Embryonic facial prominence (tissue), 1 donor: ENCODE results near the gene NTRK1.
"Not testable (repeated sequence)": the region's sequence is repeated elsewhere in the genome, so short reads cannot be mapped to it uniquely, and the experiment has no call there.

Experiments used
- DNase-seq: peaks from one replicate; pipeline ENCODE4 v3.0.0-alpha.2; 2016; ENCODE audit errors: extremely low spot score

Gene NTRK1

DNA sequence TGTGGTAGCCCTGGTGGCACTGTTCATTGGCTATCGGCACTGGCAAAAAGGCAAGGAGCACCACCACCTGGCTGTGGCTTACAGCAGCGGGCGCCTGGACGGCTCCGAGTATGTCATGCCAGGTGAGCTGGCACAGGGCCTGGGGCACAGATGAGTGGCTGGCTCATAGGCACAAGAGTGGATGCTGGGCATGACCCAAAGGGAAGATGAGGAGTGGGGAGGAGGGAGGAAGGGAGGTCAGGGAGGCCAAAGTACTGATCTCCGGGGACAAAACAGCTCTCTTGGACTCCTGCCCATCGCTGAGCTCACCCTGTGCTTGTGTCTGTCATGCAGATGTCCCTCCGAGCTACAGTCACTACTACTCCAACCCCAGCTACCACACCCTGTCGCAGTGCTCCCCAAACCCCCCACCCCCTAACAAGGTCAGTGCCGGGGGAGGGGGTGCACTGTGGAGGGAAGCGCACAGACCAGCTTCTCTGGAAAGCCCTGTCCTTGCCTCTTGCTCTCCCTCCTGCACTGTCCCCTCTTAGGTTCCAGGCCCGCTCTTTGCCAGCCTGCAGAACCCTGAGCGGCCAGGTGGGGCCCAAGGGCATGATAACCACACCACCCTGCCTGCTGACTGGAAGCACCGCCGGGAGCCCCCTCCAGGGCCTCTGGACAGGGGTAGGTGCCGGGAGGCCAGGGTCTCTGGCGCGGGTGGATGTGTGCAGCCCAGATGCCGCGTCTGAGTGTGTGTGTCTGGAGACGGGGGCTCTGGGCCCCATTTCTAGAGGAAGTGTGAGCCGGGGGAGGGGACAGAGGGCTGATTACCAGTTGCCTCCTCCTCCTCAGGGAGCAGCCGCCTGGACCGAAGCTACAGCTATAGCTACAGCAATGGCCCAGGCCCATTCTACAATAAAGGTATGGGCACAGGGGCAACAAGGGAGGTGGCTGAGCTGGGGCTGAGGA, 52.5 kb downstream of the NTRK1 start:
- no peak for DNase-seq

DNA sequence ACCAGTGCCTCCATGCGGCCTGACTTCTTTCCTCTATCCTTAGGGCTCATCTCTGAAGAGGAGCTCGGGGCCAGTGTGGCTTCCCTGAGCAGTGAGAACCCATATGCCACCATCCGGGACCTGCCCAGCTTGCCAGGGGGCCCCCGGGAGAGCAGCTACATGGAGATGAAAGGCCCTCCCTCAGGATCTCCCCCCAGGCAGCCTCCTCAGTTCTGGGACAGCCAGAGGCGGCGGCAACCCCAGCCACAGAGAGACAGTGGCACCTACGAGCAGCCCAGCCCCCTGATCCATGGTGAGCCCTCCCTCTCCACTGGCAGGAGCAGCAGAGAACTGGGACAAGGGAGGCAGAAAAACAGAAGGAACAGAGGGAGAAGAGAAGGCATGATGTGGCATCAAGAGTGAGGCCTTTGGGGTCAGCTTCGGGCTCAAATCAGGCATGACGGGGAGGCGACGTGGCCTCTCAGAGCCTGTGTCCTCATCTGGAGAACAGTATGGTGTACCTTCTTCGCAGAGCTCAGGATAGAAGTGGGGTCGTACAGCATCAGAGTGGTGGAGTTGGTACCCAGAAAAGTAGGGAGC, 53.2 kb downstream of the NTRK1 start:
- no peak for DNase-seq

GRCh38 chr1:156914440-156914856, 53.8 kb downstream of the NTRK1 start:
- no peak for DNase-seq

GRCh38 chr1:156920233-156921052, 59.8 kb downstream of the NTRK1 start, which contains the start of gene LRRC71:
Gene LRRC71 (plus strand): TSS chr1:156920632. CDS start chr1:156920804, 172 bp downstream.
- no peak for DNase-seq

DNA sequence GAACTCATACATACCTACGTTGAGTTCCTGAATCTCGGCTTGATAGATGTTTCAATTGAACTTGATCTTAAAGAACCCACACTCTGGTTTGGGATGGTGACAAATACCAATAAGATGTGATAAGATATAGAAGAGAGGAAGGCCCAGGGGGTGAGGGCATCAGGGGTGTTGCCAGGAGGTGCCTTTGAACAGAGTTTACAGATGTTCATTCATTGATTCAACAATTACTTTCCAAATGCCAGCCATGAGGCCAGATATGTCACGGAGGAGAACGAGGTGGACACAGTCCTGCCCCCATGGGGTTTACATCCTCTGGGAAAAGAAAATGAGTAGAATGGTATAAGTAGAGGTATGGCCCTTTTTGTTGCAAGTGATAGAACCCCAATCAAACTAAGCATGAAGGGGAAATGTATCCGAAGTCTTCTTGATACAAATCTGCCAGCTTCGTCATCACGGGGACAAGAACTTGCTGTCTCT, 60.4 kb downstream of the NTRK1 start:
- no peak for DNase-seq

DNA sequence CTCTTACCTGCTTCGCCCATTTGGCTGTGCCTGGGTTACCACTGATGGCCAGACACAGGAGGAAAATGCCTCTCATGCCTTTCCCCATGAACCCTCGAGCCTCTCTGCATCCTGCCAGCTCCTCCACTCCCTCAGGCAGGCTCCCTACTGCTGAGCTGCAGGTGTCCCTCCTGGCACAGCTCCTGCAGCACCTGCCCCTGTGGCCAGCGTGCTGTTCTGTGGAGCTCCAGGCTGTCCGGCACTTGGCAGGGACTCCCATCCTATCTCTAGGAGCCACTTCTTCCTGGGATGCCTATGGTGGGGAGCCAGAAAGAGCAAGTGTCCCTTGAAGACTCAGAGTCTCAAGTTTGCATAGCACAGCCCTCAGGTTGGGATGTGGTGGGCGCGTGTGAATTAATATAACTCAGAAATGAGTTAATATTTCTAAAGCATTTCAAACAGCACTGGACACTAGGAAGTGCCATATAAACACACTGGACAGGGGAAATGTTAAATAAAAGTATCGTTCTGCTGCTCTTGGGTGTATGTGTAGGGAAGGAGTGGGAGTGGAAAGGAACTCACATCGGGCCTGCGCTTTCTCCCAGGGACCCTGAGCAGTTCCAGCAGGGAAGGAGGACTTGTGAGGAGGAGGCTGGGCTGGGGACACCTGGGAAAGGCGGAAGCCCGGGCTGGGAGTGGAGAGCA, 62.5 kb downstream of the NTRK1 start:
- DNase-seq = no peak

GRCh38 chr1:156923670-156924477, 63.2 kb downstream of the NTRK1 start:
- no peak for DNase-seq

DNA sequence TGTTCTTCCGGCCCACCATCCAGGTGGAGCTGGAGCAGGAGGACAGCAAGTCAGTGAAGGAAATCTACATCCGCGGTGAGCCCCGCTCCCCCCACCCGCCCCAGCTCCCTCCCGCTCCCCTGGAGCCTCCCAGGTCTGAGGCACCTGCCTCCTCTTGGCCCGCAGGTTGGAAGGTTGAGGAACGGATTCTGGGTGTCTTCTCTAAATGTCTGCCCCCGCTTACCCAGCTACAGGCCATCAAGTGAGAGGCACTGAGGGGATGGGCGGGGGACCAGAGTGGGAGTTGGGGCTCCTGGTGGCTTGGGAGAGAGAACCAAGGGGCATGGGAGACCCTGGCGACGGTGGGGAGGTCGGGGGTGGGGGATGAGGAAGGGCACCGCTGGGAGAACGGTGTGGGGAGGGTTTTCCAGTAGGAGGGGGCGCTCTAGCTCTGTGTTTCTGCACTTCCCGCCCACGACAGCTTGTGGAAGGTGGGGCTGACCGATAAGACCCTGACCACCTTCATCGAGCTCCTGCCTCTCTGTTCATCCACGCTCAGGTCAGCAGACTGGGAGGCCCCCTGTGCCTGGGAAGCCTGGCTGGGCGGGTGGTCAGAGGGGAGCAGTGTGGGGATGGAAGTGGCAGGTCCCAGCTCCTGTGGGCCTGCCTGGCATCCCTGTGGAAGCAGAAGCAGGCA, 64.0 kb downstream of the NTRK1 start:
- no peak for DNase-seq

DNA sequence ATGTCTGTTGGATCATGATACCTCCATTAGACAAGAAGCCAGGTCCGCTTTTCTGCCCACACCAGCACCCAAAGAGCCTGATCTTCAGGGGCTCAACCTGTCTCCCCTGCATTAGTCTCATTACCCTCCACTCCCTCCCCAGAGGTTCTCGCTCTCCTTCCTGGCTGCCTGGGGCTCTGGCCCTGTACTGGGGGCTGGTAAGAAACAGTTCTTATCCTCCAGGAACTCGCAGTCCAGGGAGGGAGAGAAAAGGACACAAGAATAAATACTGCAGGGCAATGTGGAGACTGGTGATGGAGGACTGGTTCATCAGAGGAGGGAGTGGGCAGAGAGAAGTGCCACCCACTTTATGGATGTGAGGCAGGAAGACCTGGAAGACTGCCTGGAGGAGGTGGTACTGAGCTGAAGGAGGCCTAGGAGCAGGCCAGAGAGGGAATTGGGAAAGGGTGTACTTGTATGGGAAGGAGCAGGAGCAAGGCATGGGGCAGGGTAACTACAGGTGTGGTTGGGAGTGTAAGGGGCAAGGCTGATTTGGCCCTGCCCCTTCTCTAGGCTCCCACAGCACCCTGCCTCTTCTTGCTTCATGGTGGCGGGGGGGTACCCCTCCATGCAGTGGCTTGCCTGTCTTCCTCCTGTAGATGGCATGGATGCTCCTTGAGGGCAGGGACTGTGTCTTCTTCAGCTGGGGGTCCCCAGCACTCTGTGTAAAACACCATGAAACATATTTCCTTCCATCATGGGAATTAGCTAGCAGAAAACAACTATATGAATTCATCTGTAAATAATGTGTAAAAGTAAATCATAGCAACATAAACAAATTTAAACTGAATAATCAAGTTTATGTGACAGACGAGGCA, 64.7 kb downstream of the NTRK1 start:
- DNase-seq = no peak

DNA sequence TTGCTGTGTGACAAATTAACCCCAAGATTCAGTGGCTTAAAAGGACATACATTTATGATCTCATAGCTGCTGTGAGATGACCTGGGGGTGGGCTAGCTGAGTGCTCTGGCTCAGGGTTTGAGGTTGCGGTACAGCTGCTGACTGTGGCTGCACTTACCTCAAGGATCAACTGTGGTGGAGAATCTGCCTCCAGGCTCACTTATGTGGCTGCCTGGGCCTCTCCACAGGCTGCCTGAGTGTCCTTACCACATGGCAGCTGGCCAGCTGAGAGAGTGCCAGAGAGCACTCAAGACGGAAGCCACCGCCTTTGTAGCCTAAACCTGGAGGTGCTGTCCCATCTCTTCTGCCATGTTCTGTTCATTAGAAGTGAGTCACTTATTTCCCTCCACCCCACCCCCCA, 65.5 kb downstream of the NTRK1 start:
- no peak for DNase-seq

GRCh38 chr1:156926695-156927094, 66.0 kb downstream of the NTRK1 start:
- DNase-seq = not testable (repeated sequence)

DNA sequence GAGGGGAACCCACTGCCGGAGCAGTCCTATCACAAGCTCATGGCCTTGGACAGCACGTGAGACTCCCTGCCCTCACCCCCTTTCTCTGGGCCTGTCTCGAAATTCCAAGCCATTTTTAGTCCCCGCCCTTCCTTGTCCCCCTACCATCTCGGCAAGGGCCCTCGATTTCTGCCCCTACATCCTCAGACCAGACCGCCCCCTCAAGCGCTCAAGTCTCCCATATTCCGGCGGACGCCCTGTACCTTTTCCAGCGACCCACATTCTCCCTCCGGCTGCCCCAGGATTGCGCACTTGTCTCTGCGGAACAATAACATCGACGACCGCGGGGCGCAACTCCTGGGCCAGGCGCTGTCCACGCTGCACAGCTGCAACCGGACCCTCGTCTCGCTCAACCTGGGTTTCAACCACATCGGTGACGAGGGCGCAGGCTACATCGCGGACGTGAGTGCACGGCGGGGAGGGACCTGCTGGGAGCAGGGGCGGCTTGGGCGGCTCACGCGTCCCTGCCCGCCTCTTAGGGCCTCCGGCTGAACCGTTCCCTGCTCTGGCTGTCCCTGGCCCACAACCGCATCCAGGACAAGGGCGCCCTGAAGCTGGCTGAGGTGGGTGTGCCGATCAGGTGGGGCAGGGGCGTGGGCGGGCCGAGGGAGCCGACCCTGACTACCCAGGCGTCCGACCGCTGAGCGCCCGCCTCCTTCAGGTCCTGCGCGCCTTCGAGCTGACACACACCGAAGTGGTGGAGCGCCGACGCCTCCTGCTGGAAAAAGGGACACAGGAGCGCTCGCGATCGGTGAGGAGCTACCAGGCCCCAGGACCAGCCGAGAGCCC, 66.8 kb downstream of the NTRK1 start:
- no peak for DNase-seq

DNA sequence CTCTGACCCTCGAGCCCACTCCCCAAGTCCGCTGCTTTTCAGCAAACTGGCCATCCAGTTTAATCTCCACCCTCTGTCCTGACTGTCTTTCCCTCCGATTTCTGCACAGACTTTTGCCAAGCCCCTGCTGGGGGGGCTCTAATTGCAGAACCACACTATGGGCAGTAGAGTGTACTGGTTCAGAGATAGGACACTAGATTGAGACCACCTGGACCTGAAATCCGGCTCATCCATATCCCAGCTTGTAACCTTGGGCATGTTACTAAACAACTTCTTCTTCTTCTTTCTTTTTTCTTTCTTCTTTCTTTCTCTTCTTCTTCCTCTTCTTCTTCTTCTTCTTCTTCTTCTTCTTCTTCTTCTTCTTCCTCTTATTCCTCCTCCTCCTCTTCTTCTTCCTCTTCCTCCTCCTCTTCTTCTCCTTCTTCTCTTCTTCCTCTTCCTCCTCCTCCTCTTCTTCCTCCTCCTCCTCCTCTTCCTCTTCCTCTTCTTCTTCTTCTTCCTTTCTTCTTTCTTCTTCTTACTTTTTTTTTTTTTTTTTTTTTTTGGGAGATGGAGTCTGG, 67.5 kb downstream of the NTRK1 start:
- DNase-seq = no peak

- no peak for DNase-seq
Measured at GRCh38 chr1:156929596-156930238, 69.1 kb downstream of the NTRK1 start.

DNA sequence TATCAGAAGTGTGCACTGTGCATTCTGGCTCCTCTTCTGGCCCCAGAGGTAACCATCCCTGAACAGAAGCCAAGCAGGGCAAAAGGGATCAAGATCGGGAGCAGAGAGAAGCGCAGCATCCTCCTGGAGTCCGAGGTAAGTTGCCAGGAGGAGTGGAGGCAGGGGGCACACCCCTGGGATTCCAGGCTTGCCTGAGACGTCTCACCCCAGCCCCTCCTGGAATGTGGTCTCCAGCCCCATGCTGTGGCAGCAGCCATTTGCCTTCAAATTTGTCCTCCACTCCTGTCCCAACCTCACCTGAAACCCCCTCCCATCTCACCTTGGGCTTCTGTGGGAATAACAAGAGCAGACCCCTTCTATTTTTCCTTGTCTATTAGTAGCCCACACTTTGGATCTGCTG, 69.8 kb downstream of the NTRK1 start:
- DNase-seq = no peak
